AG04449 (cell line): Measurements from ENCODE around the gene ATP5PB.

ENCODE experiments used
- CTCF ChIA-PET: fragments of 350-600 bp; formaldehyde crosslinking; extraction: SDS; loops from one replicate; lab custom pipeline; 2021; ENCODE audit warnings: antibody characterized with exemption; lab: Yijun Ruan, JAX
- POLR2A ChIA-PET: fragments of 400-600, 350-600 bp; formaldehyde crosslinking; extraction: SDS; loops from one replicate; lab custom pipeline; 2020; ENCODE audit warnings: antibody characterized with exemption, inconsistent platforms; lab: Yijun Ruan, JAX
- DNase-seq: peaks from one replicate; pipeline ENCODE4 v3.0.0-alpha.2; 2010; ENCODE audit warnings: low read depth, low spot score
- H3K4me3 ChIP-seq: 2 replicates; pipeline ENCODE4 v1.5.1; 2011; ENCODE audit warnings: low read depth, mild to moderate bottlenecking, control low read depth, low read length
- CTCF ChIP-seq: IDR thresholded peaks from one replicate; pipeline ENCODE4 v1.5.1; 2011; ENCODE audit warnings: mild to moderate bottlenecking, moderate library complexity, low read length, control low read depth, inconsistent platforms; ENCODE audit not compliant: insufficient read depth; ENCODE audit errors: missing control alignments

The ATP5PB gene

GRCh38 chr1:111474106-111474505, 24.8 kb downstream of the ATP5PB start:
- POLR2A ChIA-PET, result interaction anchor here (0.7 kb wide), 1 partner anchor 10 kb away, joined by 3 read pairs; no protein-coding TSS in a partner anchor
- CTCF ChIA-PET, result interaction anchor here (0.8 to 1.8 kb wide), 3 partner anchors 8 to 273 kb away, joined by 4 to 7 read pairs (median 5); no protein-coding TSS in a partner anchor
- no peak overlapping the region for H3K4me3 ChIP-seq
- no peak for TF ChIP-seq CTCF
- DNase-seq, result no peak

GRCh38 chr1:111474521-111474920, 25.3 kb downstream of the ATP5PB start:
- no peak for TF ChIP-seq CTCF
- CTCF ChIA-PET, result interaction anchor here (0.8 to 1.8 kb wide), 6 partner anchors 9 to 281 kb away, joined by 3 to 7 read pairs (median 4); no protein-coding TSS in a partner anchor
- no peak overlapping the region for H3K4me3 ChIP-seq
- POLR2A ChIA-PET, result interaction anchor here (0.7 kb wide), 1 partner anchor 11 kb away, joined by 3 read pairs; no protein-coding TSS in a partner anchor
- DNase-seq, result no peak

- CTCF ChIA-PET, result interaction anchor here (1.3 to 9.1 kb wide), 5 partner anchors 22 to 293 kb away, joined by 4 to 122 read pairs (median 7); no protein-coding TSS in a partner anchor
- no peak for TF ChIP-seq CTCF
- no peak for DNase-seq
- no peak overlapping the region for H3K4me3 ChIP-seq
- POLR2A ChIA-PET, result no interaction called here
These were observed 26.4 kb downstream of the ATP5PB start for GRCh38 chr1:111475701-111476100.

- no peak for TF ChIP-seq CTCF
- CTCF ChIA-PET, result interaction anchor here (1.0 to 9.1 kb wide), 6 partner anchors 23 to 292 kb away, joined by 4 to 122 read pairs (median 6); no protein-coding TSS in a partner anchor
- DNase-seq, result no peak
- POLR2A ChIA-PET, result no interaction called here
- no peak overlapping the region for H3K4me3 ChIP-seq
These were observed 26.9 kb downstream of the ATP5PB start for GRCh38 chr1:111476214-111476613.

- TF ChIP-seq CTCF, result no peak
- POLR2A ChIA-PET, result no interaction called here
- no peak overlapping the region for H3K4me3 ChIP-seq
- CTCF ChIA-PET, result interaction anchor here (0.9 to 9.1 kb wide), 5 partner anchors 24 to 292 kb away, joined by 3 to 122 read pairs (median 6); no protein-coding TSS in a partner anchor
- DNase-seq, result no peak
These were observed 27.6 kb downstream of the ATP5PB start for GRCh38 chr1:111476761-111477309.

GRCh38 chr1:111480674-111481073, 31.4 kb downstream of the ATP5PB start:
- CTCF ChIA-PET, result interaction anchor here (0.6 to 9.1 kb wide), 21 partner anchors 8 to 879 kb away, joined by 3 to 122 read pairs (median 5); partner anchors contain the start of gene DDX20
- DNase-seq, result no peak
- no peak for TF ChIP-seq CTCF
- no peak overlapping the region for H3K4me3 ChIP-seq
- POLR2A ChIA-PET, result no interaction called here
